Body of pancreas (tissue), 4 donors: Measurements from ENCODE around the gene COBL.

Experiments used
- CTCF ChIP-seq, 7 experiments: fragments of 450-650 bp in 4 of 7; fragments of 200-600 bp in 3 of 7; sonication (generic) in 3 of 7; IDR thresholded peaks; one replicate each; pipeline ENCODE4 v1.5.1; 2016 to 2019; ENCODE audit warnings: antibody characterized with exemption in 7 of 7
- POLR2A ChIP-seq, 3 donors: fragments of 450-650 bp; IDR thresholded peaks; one replicate each; pipeline ENCODE4 v1.6.1; 2016; ENCODE audit warnings: antibody characterized with exemption in 3 of 3, mild to moderate bottlenecking in 2 of 3

- TF ChIP-seq POLR2A (IDR thresholded peaks at IDR 0.05): no peak
- TF ChIP-seq CTCF (IDR thresholded peaks at IDR 0.05): no peak
These were observed 332.8 kb downstream of the COBL start for GRCh38 chr7:50983850-50984249.
